K562 (cell line): ENCODE measurements around the gene BCAS3.

ENCODE experiments used
- BHLHE40 ChIP-seq: IDR thresholded peaks from 2 replicates; pipeline ENCODE4 v1.6.1; 2011; ENCODE audit warnings: low read length, improper control_type of control experiment
- CREB1 ChIP-seq, 2 experiments: sonication (generic) in 1 of 2; formaldehyde crosslinking in 1 of 2; IDR thresholded peaks; 2 replicates each; pipeline versions ENCODE4 v1.6.1 to v1.8.0; 2012 to 2022; ENCODE audit warnings: inconsistent platforms in 1 of 2, mild to moderate bottlenecking in 1 of 2, missing genetic modification reagents in 1 of 2, moderate library complexity in 1 of 2
- DPF2 ChIP-seq: fragments of 450-650 bp; IDR thresholded peaks from 2 replicates; pipeline ENCODE4 v1.6.1; 2016
- EZH2 ChIP-seq: IDR thresholded peaks from 2 replicates; pipeline ENCODE4 v1.6.1; 2012; ENCODE audit warnings: low read depth, mild to moderate bottlenecking, inconsistent platforms, low read length, borderline replicate concordance
- POLR2A ChIP-seq: fragments of 450-650 bp; conservative IDR thresholded peaks from 2 replicates; pipeline ENCODE4 v1.6.1; 2016
- POLR2AphosphoS2 ChIP-seq: IDR thresholded peaks from 2 replicates; pipeline ENCODE4 v1.6.1; 2012; ENCODE audit warnings: low read length, improper control_type of control experiment
- POLR2AphosphoS5 ChIP-seq: IDR thresholded peaks from 2 replicates; pipeline ENCODE4 v1.6.1; 2011; ENCODE audit warnings: mild to moderate bottlenecking, low read depth, low read length, moderate library complexity; ENCODE audit not compliant: control insufficient read depth, insufficient read depth
- RERE ChIP-seq: sonication (generic); formaldehyde crosslinking; IDR thresholded peaks from 2 replicates; pipeline ENCODE4 v1.8.0; 2023; ENCODE audit warnings: missing genetic modification reagents, mild to moderate bottlenecking, borderline replicate concordance
- SRF ChIP-seq, 2 experiments: fragments of 250-450, 450-650 bp in 1 of 2; sonication (Bioruptor Pico) in 1 of 2; sonication (generic) in 1 of 2; formaldehyde crosslinking; IDR thresholded peaks; 2 replicates each; pipeline versions ENCODE4 v1.5.0 to v1.5.1; 2020 to 2022; ENCODE audit warnings: mild to moderate bottlenecking in 1 of 2, missing genetic modification reagents in 1 of 2
- ZBTB12 ChIP-seq: fragments of 250-450 bp; sonication (Bioruptor Pico); IDR thresholded peaks from 2 replicates; pipeline ENCODE4 v1.4.0; 2020
- ZC3H4 ChIP-seq: sonication (generic); formaldehyde crosslinking; IDR thresholded peaks from 2 replicates; pipeline ENCODE4 v1.9.0; 2021; ENCODE audit warnings: missing genetic modification reagents, borderline replicate concordance
- ZNF707 ChIP-seq: fragments of 250-450 bp; sonication (Bioruptor Pico); conservative IDR thresholded peaks from 2 replicates; pipeline ENCODE4 v1.8.0; 2022; ENCODE audit warnings: inconsistent platforms, mild to moderate bottlenecking, moderate library complexity
- ZSCAN29 ChIP-seq: fragments of 450-650 bp; IDR thresholded peaks from 2 replicates; pipeline ENCODE4 v1.6.1; 2017

GRCh38 chr17:60750640-60751039 is 73.0 kb downstream of the BCAS3 start:
- TF ChIP-seq DPF2 (no peak), POLR2A (no peak), EZH2 (no peak), ZSCAN29 (no peak), ZBTB12 (no peak), RERE (CRISPR knock-in tag) (no peak), POLR2AphosphoS2 (no peak), CREB1 (IDR thresholded peaks at IDR 0.05) (no peak), CREB1 (CRISPR knock-in tag; IDR thresholded peaks at IDR 0.05) (no peak), ZNF707 (no peak), POLR2AphosphoS5 (no peak), BHLHE40 (no peak), SRF (CRISPR knock-in tag; IDR thresholded peaks at IDR 0.05) (no peak), ZC3H4 (CRISPR knock-in tag) (no peak)
